Dendritic cell treated with granulocyte-macrophage colony-stimulating factor and Interleukin-4, amounts not matched to agents 40 ng/mL and 50 ng/mL, for 4 days (primary cell): ENCODE data around the gene FLT3.
"Not testable (repeated sequence)": the region's sequence is repeated elsewhere in the genome, so short reads cannot be mapped to it uniquely, and the experiment has no call there.

Experiments
- H3K27ac Mint-ChIP-seq: one replicate; pipeline ENCODE4 v1.8.0; 2022; ENCODE audit warnings: mild to moderate bottlenecking, mixed read lengths
- H3K27me3 Mint-ChIP-seq: one replicate; pipeline ENCODE4 v1.8.0; 2022; ENCODE audit warnings: mild to moderate bottlenecking, mixed read lengths
- H3K36me3 Mint-ChIP-seq: one replicate; pipeline ENCODE4 v1.8.0; 2022; ENCODE audit warnings: low read depth, mixed read lengths
- H3K4me1 Mint-ChIP-seq: one replicate; pipeline ENCODE4 v1.8.0; 2022; ENCODE audit warnings: low read depth, mixed read lengths
- H3K4me3 Mint-ChIP-seq: one replicate; pipeline ENCODE4 v1.8.0; 2022; ENCODE audit warnings: mild to moderate bottlenecking, moderate library complexity, mixed read lengths
- H3K9me3 Mint-ChIP-seq: one replicate; pipeline ENCODE4 v1.8.0; 2022; ENCODE audit warnings: mixed read lengths
- intact Hi-C: fragments of 100-400 bp; cut with micrococcal nuclease; formaldehyde crosslinking; loops from one replicate; pipeline ENCODE4 v1.15.0; 2022

The FLT3 gene

GRCh38 chr13:27965740-27966640 lies 134.4 kb downstream of the FLT3 start:
- H3K4me3 Mint-ChIP-seq, result no peak overlapping the region
- intact Hi-C loops, result no loop called here
- H3K27ac Mint-ChIP-seq, result no peak overlapping the region
- H3K9me3 Mint-ChIP-seq, result no peaks in the 10 kb centered on the region
- H3K4me1 Mint-ChIP-seq, result peaks cover 40% of the 10 kb centered on the region
- no peaks in the 10 kb centered on the region for H3K36me3 Mint-ChIP-seq
- peaks cover 97% of the 10 kb centered on the region for H3K27me3 Mint-ChIP-seq

GRCh38 chr13:27965343-27965739 lies 135.0 kb downstream of the FLT3 start:
- no peaks in the 10 kb centered on the region for H3K9me3 Mint-ChIP-seq
- no peak overlapping the region for H3K27ac Mint-ChIP-seq
- no peak overlapping the region for H3K4me3 Mint-ChIP-seq
- H3K36me3 Mint-ChIP-seq, result no peaks in the 10 kb centered on the region
- H3K27me3 Mint-ChIP-seq, result peaks cover 96% of the 10 kb centered on the region
- H3K4me1 Mint-ChIP-seq, result peaks cover 40% of the 10 kb centered on the region
- intact Hi-C loops, result no loop called here

GRCh38 chr13:27964741-27965323 lies 135.5 kb downstream of the FLT3 start:
- peaks cover 98% of the 10 kb centered on the region for H3K27me3 Mint-ChIP-seq
- intact Hi-C loops, result no loop called here
- H3K36me3 Mint-ChIP-seq, result no peaks in the 10 kb centered on the region
- H3K9me3 Mint-ChIP-seq, result no peaks in the 10 kb centered on the region
- no peak overlapping the region for H3K27ac Mint-ChIP-seq
- H3K4me3 Mint-ChIP-seq, result no peak overlapping the region
- peaks cover 43% of the 10 kb centered on the region for H3K4me1 Mint-ChIP-seq

- H3K4me3 Mint-ChIP-seq, H3K27ac Mint-ChIP-seq, H3K9me3 Mint-ChIP-seq, H3K36me3 Mint-ChIP-seq, intact Hi-C loops: not testable (repeated sequence)
- peaks cover 39% of the 10 kb centered on the region for H3K4me1 Mint-ChIP-seq
- H3K27me3 Mint-ChIP-seq, result peaks cover 97% of the 10 kb centered on the region
These were observed 136.2 kb downstream of the FLT3 start for GRCh38 chr13:27964206-27964605.

- Mint-ChIP-seq H3K27ac (no peak overlapping the region), H3K4me3 (no peak overlapping the region), H3K4me1 (peaks cover 31% of the 10 kb centered on the region), H3K9me3 (no peaks in the 10 kb centered on the region), H3K36me3 (no peaks in the 10 kb centered on the region), H3K27me3 (peaks cover 97% of the 10 kb centered on the region)
- intact Hi-C loops, result no loop called here
These were observed 136.9 kb downstream of the FLT3 start for GRCh38 chr13:27963491-27963890.

GRCh38 chr13:27962982-27963381 lies 137.4 kb downstream of the FLT3 start:
- Mint-ChIP-seq H3K27me3 (peaks cover 96% of the 10 kb centered on the region), H3K4me1 (peaks cover 29% of the 10 kb centered on the region), H3K4me3 (no peak overlapping the region), H3K36me3 (no peaks in the 10 kb centered on the region), H3K27ac (no peak overlapping the region), H3K9me3 (no peaks in the 10 kb centered on the region)
- intact Hi-C loops, result no loop called here

GRCh38 chr13:27962128-27962841 lies 138.1 kb downstream of the FLT3 start:
- H3K4me1 Mint-ChIP-seq, result peaks cover 22% of the 10 kb centered on the region
- intact Hi-C loops, result no loop called here
- H3K4me3 Mint-ChIP-seq, result no peak overlapping the region
- no peak overlapping the region for H3K27ac Mint-ChIP-seq
- H3K36me3 Mint-ChIP-seq, result no peaks in the 10 kb centered on the region
- H3K27me3 Mint-ChIP-seq, result peaks cover 96% of the 10 kb centered on the region
- no peaks in the 10 kb centered on the region for H3K9me3 Mint-ChIP-seq

GRCh38 chr13:27961227-27962085 lies 138.9 kb downstream of the FLT3 start:
- H3K9me3 Mint-ChIP-seq, result no peaks in the 10 kb centered on the region
- peak overlapping the region; percentile 52 for H3K4me3 Mint-ChIP-seq
- peaks cover 18% of the 10 kb centered on the region for H3K4me1 Mint-ChIP-seq
- peaks cover 94% of the 10 kb centered on the region for H3K27me3 Mint-ChIP-seq
- no peak overlapping the region for H3K27ac Mint-ChIP-seq
- H3K36me3 Mint-ChIP-seq, result no peaks in the 10 kb centered on the region
- intact Hi-C loops, result no loop called here

- no peaks in the 10 kb centered on the region for H3K36me3 Mint-ChIP-seq
- peaks cover 18% of the 10 kb centered on the region for H3K4me1 Mint-ChIP-seq
- peaks cover 93% of the 10 kb centered on the region for H3K27me3 Mint-ChIP-seq
- H3K27ac Mint-ChIP-seq, result no peak overlapping the region
- intact Hi-C loops, result no loop called here
- H3K4me3 Mint-ChIP-seq, result peak overlapping the region; percentile 67
- no peaks in the 10 kb centered on the region for H3K9me3 Mint-ChIP-seq
These were observed 139.8 kb downstream of the FLT3 start for GRCh38 chr13:27960362-27961226.

GRCh38 chr13:27959976-27960361 lies 140.4 kb downstream of the FLT3 start:
- intact Hi-C loops, result loop anchor here (10.0 kb wide), 1 partner anchor 405 kb away; no protein-coding TSS in a partner anchor
- H3K9me3 Mint-ChIP-seq, result no peaks in the 10 kb centered on the region
- H3K36me3 Mint-ChIP-seq, result no peaks in the 10 kb centered on the region
- H3K4me3 Mint-ChIP-seq, result peak overlapping the region; percentile 67
- H3K27ac Mint-ChIP-seq, result no peak overlapping the region
- peaks cover 93% of the 10 kb centered on the region for H3K27me3 Mint-ChIP-seq
- peaks cover 18% of the 10 kb centered on the region for H3K4me1 Mint-ChIP-seq

GRCh38 chr13:27956576-27957300 lies 143.6 kb downstream of the FLT3 start:
- Mint-ChIP-seq H3K27ac (no peak overlapping the region), H3K9me3 (no peaks in the 10 kb centered on the region), H3K27me3 (peaks cover 83% of the 10 kb centered on the region), H3K36me3 (no peaks in the 10 kb centered on the region), H3K4me1 (peaks cover 33% of the 10 kb centered on the region), H3K4me3 (no peak overlapping the region)
- intact Hi-C loops, result loop anchor here (10.0 kb wide), 1 partner anchor 402 kb away; no protein-coding TSS in a partner anchor

GRCh38 chr13:27955014-27955591 lies 145.3 kb downstream of the FLT3 start:
- H3K27me3 Mint-ChIP-seq, result peaks cover 82% of the 10 kb centered on the region
- no peak overlapping the region for H3K4me3 Mint-ChIP-seq

More at GRCh38 chr13:27955014-27955591, 145.3 kb downstream of the FLT3 start:
- intact Hi-C loops, result loop anchor here (10.0 kb wide), 1 partner anchor 400 kb away; no protein-coding TSS in a partner anchor
- Mint-ChIP-seq H3K36me3 (no peaks in the 10 kb centered on the region), H3K27ac (no peak overlapping the region), H3K9me3 (peaks cover 2% of the 10 kb centered on the region), H3K4me1 (peaks cover 17% of the 10 kb centered on the region)
